ENCODE measurements around the gene TBCD. TPM values are rescaled to one million over a fixed set of nuclear protein-coding genes. Genes with fewer than 3 reads are reported as not detected.

The TBCD gene
- total RNA-seq, 1 experiment from 2014 or later: 90.7 TPM

DNA sequence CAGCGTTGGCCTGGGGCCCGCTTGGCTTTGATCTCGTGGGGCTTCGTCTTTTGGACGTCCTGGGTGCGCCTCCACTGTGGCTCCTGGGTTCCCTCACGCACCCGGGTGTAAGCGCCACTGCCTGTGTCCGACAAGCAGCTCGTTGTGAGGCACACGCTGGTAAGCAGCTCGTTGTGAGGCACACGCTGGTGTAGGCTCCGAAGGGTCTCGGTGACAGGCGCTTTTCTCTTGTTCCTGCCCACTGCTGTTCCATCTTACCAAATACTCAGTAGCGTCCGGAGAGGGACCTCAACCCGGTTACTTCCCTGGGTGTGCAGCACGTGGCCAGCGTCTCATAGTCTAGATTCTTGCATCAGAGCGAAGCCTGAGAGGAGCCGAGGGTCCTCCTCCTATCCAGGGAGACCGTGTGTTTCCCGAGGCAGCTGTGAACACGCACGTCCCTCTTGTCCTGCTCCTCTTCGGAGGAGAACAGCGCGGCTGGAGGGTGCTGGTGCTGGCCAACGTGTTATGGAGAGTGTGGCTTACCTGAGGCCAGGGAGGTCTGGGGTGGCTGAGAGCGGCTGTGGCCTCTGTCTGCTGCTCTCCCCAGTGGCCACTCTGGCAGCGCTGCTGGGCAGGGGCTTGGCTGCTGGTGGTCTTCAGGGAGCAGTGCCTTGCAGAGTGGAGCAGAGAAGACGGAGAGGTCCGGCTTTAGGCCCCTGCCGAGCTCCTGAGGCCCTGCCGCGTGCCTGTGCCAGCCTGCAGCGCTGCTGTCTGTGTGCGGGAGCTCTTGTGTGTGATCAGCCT, 120.1 kb downstream of the TBCD start:
- intact Hi-C loops (cut with micrococcal nuclease; ENCODE audit: unreplicated experiment): no loop called here
- Mint-ChIP-seq H3K4me1 (ENCODE audit: low read depth, unreplicated experiment) (peaks cover 12% of the 10 kb centered on the region), H3K36me3 (ENCODE audit: insufficient read depth, unreplicated experiment) (peaks cover 19% of the 10 kb centered on the region), H3K27ac (ENCODE audit: unreplicated experiment) (no peak overlapping the region), H3K9me3 (ENCODE audit: low read depth, unreplicated experiment) (no peaks in the 10 kb centered on the region), H3K27me3 (ENCODE audit: unreplicated experiment) (no peaks in the 10 kb centered on the region), H3K4me3 (ENCODE audit: low read depth, unreplicated experiment) (no peak overlapping the region)
- no peak for TF ChIP-seq CTCF (IDR thresholded peaks at IDR 0.05; ENCODE audit: unreplicated experiment)
- BruUV-seq (replicated peaks): no TSS peak
- no peak for DNase-seq
- CTCF ChIA-PET: no interaction called here

- intact Hi-C loops (cut with micrococcal nuclease; ENCODE audit: unreplicated experiment): no loop called here
- no peak for DNase-seq
- Mint-ChIP-seq H3K4me1 (ENCODE audit: low read depth, unreplicated experiment) (peaks cover 12% of the 10 kb centered on the region), H3K9me3 (ENCODE audit: low read depth, unreplicated experiment) (no peaks in the 10 kb centered on the region), H3K27ac (ENCODE audit: unreplicated experiment) (no peak overlapping the region), H3K4me3 (ENCODE audit: low read depth, unreplicated experiment) (no peak overlapping the region), H3K36me3 (ENCODE audit: insufficient read depth, unreplicated experiment) (peaks cover 19% of the 10 kb centered on the region), H3K27me3 (ENCODE audit: unreplicated experiment) (no peaks in the 10 kb centered on the region)
- no peak for TF ChIP-seq CTCF (IDR thresholded peaks at IDR 0.05; ENCODE audit: unreplicated experiment)
- CTCF ChIA-PET: no interaction called here
- BruUV-seq (replicated peaks): no TSS peak
Measured at GRCh38 chr17:82872591-82873520, 121.0 kb downstream of the TBCD start.

DNA sequence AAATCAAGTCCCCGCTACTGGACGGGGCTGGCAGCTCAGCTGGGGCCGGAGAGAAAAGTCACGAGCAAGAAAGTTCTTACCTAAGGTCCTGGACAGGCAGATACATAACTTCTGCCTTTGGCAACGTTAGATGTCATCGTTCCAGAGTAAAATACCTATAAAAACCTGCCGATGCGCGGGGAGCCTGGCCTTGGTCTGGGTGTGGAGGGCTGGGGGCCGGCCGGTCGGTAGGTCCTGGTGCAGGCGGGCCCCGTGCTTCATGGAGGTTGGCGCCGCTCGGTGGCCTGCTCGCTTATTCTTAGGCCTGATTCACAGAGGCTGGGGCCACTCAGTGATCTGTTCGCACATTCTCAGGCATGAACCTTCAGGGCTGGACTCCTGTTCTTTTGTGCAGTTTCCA, 121.7 kb downstream of the TBCD start:
- CTCF ChIA-PET: no interaction called here
- Mint-ChIP-seq H3K4me1 (ENCODE audit: low read depth, unreplicated experiment) (peaks cover 12% of the 10 kb centered on the region), H3K36me3 (ENCODE audit: insufficient read depth, unreplicated experiment) (peaks cover 19% of the 10 kb centered on the region), H3K9me3 (ENCODE audit: low read depth, unreplicated experiment) (no peaks in the 10 kb centered on the region), H3K27ac (ENCODE audit: unreplicated experiment) (no peak overlapping the region), H3K4me3 (ENCODE audit: low read depth, unreplicated experiment) (no peak overlapping the region), H3K27me3 (ENCODE audit: unreplicated experiment) (no peaks in the 10 kb centered on the region)
- no peak for DNase-seq
- intact Hi-C loops (cut with micrococcal nuclease; ENCODE audit: unreplicated experiment): no loop called here
- TF ChIP-seq CTCF (IDR thresholded peaks at IDR 0.05; ENCODE audit: unreplicated experiment): no peak
- no TSS peak for BruUV-seq (replicated peaks)

DNA sequence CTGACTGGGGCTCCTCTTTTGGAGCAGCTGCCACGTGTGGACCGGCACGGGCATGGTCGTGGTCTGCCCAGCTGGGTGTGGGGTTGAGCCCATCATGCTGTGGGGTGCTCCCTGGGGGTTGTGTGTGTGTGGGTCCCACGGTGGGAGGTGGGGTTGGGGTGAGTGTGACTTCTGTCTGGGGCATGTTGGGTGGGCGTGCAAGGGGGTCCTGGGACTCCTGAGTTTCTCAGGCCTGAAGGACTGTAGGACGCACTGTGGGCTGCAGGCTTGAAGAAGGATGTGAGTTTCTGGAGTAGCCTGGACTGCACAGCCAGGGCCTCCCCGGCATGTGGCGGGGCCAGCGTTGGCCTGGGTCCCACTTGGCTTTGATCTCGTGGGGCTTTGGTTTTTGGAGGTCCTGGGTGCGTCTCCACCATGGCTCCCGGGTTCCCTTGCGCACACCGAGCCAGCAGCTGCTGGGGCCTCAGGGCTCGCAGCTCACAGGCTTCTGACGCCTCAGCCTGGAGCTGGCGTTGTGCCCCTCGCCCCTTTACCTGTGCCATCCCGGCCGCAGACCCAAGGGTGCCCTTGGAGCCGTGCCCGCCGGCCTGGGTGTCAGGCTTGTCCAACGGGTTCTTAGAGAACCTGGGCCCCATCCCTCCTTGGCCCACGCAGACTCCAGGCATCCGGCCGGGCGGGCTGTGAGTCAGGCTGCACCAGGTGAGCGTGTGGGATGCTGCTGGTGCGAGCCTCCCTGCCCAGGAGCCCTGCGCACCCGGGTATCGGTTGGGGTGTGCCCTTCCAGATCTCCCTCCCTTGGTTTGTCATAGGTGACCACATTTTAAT, 122.4 kb downstream of the TBCD start:
- Mint-ChIP-seq H3K36me3 (ENCODE audit: insufficient read depth, unreplicated experiment) (peaks cover 19% of the 10 kb centered on the region), H3K4me1 (ENCODE audit: low read depth, unreplicated experiment) (peaks cover 12% of the 10 kb centered on the region), H3K27me3 (ENCODE audit: unreplicated experiment) (no peaks in the 10 kb centered on the region), H3K9me3 (ENCODE audit: low read depth, unreplicated experiment) (no peaks in the 10 kb centered on the region), H3K27ac (ENCODE audit: unreplicated experiment) (no peak overlapping the region), H3K4me3 (ENCODE audit: low read depth, unreplicated experiment) (no peak overlapping the region)
- peak; percentile 53 for DNase-seq
- intact Hi-C loops (cut with micrococcal nuclease; ENCODE audit: unreplicated experiment): no loop called here
- CTCF ChIA-PET: no interaction called here
- no peak for TF ChIP-seq CTCF (IDR thresholded peaks at IDR 0.05; ENCODE audit: unreplicated experiment)
- BruUV-seq (replicated peaks): no TSS peak
